Epithelial cell of esophagus (primary cell): Measurements from ENCODE around the gene FBXL7.

Experiments
- DNase-seq: peaks from one replicate; pipeline ENCODE4 v3.0.0; 2010; ENCODE audit warnings: low read depth
- H3K4me3 ChIP-seq: 2 replicates; pipeline ENCODE4 v1.5.1; 2011; ENCODE audit warnings: mild to moderate bottlenecking, low read length, control low read depth
- CTCF ChIP-seq: IDR thresholded peaks from 2 replicates; pipeline ENCODE4 v1.5.1; 2011; ENCODE audit warnings: low read depth, mild to moderate bottlenecking, low read length, control low read depth, inconsistent platforms; ENCODE audit not compliant: insufficient read depth; ENCODE audit errors: missing control alignments

Gene FBXL7

GRCh38 chr5:15646371-15646770 is 146.4 kb downstream of the FBXL7 start:
- no peak overlapping the region for H3K4me3 ChIP-seq
- TF ChIP-seq CTCF: no peak

GRCh38 chr5:15647251-15647650 is 147.3 kb downstream of the FBXL7 start:
- TF ChIP-seq CTCF: no peak
- DNase-seq: no peak
- H3K4me3 ChIP-seq: no peak overlapping the region

More at GRCh38 chr5:15646371-15646770, 146.4 kb downstream of the FBXL7 start:
- no peak for DNase-seq

- no peak for DNase-seq
- no peak overlapping the region for H3K4me3 ChIP-seq
- no peak for TF ChIP-seq CTCF
These were observed 150.3 kb downstream of the FBXL7 start for GRCh38 chr5:15650266-15650665.

- no peak overlapping the region for H3K4me3 ChIP-seq
- TF ChIP-seq CTCF: no peak
- DNase-seq: no peak
These were observed 154.8 kb downstream of the FBXL7 start for GRCh38 chr5:15654779-15655178.

DNA sequence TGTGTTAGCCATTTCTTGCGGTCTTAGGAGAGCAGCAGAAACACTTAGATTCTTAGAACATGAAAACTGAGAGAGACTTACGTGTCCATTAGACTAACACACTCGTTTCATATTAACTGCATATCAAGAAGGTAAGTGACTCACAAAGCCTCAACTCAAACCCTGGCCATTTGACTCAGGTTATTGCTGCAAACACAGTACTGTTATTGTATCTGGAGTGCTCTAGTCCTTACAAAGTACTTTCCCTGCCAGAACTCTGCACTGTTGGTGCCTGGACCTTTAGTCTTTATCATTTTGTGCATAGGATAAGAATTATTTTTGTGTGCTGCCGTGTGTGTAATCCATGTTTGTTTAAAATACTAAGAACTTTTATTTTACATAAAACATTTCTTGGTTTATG is 155.7 kb downstream of the FBXL7 start:
- no peak for DNase-seq
- TF ChIP-seq CTCF: no peak
- H3K4me3 ChIP-seq: no peak overlapping the region

DNA sequence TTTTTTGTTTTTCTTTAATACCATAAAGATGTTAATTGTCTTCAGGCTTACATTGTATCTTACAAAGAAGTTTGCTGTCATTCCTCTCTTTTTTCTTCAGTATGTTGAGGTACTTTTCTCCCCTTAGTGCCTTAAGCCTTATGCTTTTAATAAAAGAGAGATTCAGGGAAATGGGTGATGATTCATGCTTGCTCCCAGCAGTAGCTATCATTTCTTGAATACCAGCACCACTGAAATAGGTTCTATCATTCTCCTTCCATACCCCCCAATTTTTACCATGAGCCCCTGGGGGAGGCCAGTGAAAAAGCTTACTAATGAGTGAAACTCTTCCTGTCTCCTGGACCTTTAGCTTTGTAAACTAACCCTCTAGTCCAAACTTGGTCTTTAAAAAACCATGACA is 165.0 kb downstream of the FBXL7 start:
- no peak for DNase-seq
- TF ChIP-seq CTCF: no peak
- no peak overlapping the region for H3K4me3 ChIP-seq

GRCh38 chr5:15669826-15670225 is 169.8 kb downstream of the FBXL7 start:
- H3K4me3 ChIP-seq: no peak overlapping the region
- TF ChIP-seq CTCF: no peak
- DNase-seq: no peak
